ENCODE data around the gene POC1B.

The POC1B gene

DNA sequence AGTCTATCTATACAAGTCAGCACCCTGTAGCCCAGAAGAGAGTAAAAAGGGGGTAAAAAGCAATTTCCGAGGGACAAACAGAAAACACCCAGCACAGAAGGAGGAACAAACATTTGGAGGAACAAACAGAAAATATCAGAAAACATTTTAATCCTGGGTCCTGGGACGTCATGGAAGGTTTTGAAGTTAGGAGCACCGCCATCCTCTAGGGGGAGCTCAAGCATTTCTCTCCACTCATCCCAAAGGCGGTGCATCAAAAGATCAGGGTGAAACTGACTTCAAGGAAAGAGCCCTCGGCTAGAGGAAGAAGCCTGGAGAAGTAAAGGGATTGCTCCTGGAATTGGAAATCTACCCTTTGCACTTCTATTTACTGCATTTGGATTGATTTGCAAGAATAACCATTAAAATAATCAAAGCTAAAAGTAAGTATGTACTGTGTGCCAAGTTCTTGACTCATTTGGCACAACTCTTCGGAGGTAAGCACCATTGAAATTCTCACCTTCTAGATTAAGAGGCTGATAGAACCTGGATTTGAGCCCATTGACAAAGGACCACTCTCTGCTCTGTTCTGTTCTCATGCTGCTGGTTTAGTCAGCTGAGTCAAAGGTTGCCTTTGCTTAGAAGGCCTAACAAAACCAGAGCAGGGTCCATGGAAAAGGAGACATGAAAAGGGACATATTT lies 17.2 kb upstream of the POC1B start:
- no peaks in the 10 kb centered on the region for H3K36me3 ChIP-seq
- no peaks in the 10 kb centered on the region for H3K9me3 ChIP-seq
- H3K27ac ChIP-seq: no peak overlapping the region
- intact Hi-C loops (cut with DNase I; ENCODE audit: low total_unique reads): loop anchor here (5.0 kb wide), 1 partner anchor 1419 kb away; no protein-coding TSS in a partner anchor
- no peaks in the 10 kb centered on the region for H3K27me3 ChIP-seq
- DNase-seq: peak; percentile 57 to 69
- H3K4me1 ChIP-seq: peaks cover 0 to 20% (median 9%) of the 10 kb centered on the region in 4 donors
- TF ChIP-seq, protein P1, sequence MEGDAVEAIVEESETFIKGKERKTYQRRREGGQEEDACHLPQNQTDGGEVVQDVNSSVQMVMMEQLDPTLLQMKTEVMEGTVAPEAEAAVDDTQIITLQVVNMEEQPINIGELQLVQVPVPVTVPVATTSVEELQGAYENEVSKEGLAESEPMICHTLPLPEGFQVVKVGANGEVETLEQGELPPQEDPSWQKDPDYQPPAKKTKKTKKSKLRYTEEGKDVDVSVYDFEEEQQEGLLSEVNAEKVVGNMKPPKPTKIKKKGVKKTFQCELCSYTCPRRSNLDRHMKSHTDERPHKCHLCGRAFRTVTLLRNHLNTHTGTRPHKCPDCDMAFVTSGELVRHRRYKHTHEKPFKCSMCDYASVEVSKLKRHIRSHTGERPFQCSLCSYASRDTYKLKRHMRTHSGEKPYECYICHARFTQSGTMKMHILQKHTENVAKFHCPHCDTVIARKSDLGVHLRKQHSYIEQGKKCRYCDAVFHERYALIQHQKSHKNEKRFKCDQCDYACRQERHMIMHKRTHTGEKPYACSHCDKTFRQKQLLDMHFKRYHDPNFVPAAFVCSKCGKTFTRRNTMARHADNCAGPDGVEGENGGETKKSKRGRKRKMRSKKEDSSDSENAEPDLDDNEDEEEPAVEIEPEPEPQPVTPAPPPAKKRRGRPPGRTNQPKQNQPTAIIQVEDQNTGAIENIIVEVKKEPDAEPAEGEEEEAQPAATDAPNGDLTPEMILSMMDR (IDR thresholded peaks at IDR 0.05): peak; percentile 74 to 81
- no peak overlapping the region for H3K4me3 ChIP-seq

GRCh38 chr12:89542236-89542635 lies 16.4 kb upstream of the POC1B start:
- TF ChIP-seq, protein P1 (IDR thresholded peaks at IDR 0.05): no peak
- H3K36me3 ChIP-seq: no peaks in the 10 kb centered on the region
- DNase-seq: no peak
- H3K27ac ChIP-seq: no peak overlapping the region
- H3K4me1 ChIP-seq: peaks cover 0 to 20% (median 9%) of the 10 kb centered on the region in 4 donors
- intact Hi-C loops (cut with DNase I; ENCODE audit: low total_unique reads): loop anchor here (5.0 kb wide), 1 partner anchor 1420 kb away; no protein-coding TSS in a partner anchor
- H3K9me3 ChIP-seq: no peaks in the 10 kb centered on the region
- H3K27me3 ChIP-seq: no peaks in the 10 kb centered on the region
- H3K4me3 ChIP-seq: no peak overlapping the region

- TF ChIP-seq, protein P1 (IDR thresholded peaks at IDR 0.05): no peak
- Histone ChIP-seq H3K9me3 (no peaks in the 10 kb centered on the region), H3K36me3 (no peaks in the 10 kb centered on the region), H3K4me1 (peaks cover 0 to 20% (median 9%) of the 10 kb centered on the region in 4 donors), H3K4me3 (no peak overlapping the region), H3K27me3 (no peaks in the 10 kb centered on the region), H3K27ac (no peak overlapping the region)
- intact Hi-C loops (cut with DNase I; ENCODE audit: low total_unique reads): loop anchor here (5.0 kb wide), 1 partner anchor 1422 kb away; no protein-coding TSS in a partner anchor
- no peak for DNase-seq
Measured at GRCh38 chr12:89540586-89540985, 14.7 kb upstream of the POC1B start.

DNA sequence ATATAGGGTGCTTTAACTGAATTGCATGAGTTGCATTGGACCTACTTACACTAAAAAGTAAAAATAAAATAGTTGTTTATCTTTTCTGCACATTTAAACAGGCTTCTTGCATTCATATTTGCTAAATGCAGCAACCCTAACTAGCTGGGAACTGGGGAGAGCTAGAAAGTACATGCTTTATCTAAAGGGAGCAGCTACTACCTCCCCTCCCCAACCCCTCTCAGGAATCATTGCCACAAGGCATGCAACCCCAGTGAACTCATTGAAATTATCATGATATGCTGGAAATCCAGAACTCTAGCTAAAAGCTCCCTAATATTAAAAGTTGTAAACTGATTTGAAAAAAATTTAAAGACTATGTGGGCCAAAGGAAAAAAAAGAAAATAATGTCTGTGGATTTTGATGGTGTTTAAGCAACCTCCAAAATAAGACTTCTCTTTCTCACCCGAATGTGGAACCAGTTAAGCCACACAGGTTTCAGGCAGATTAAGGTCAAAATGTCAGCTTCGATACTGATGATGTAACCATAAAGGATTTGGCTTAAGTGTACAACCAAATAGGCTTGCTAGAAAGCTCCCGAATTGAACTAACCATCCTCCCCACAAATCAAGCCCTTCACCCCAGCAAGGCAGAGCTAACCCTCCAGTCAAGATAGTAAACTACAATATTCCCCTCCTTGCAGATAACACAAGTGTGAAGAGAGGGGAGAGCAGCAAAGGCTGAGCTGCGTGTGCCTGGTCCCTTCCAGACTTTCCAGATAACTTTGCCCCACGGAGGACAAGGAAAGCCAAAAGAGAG lies 13.8 kb upstream of the POC1B start:
- DNase-seq: no peak
- intact Hi-C loops (cut with DNase I; ENCODE audit: low total_unique reads): loop anchor here (5.0 kb wide), 1 partner anchor 1423 kb away; no protein-coding TSS in a partner anchor
- H3K27ac ChIP-seq: no peak overlapping the region
- H3K9me3 ChIP-seq: no peaks in the 10 kb centered on the region
- H3K36me3 ChIP-seq: no peaks in the 10 kb centered on the region
- peaks cover 0 to 12% (median 4%) of the 10 kb centered on the region in 4 donors for H3K4me1 ChIP-seq
- no peak overlapping the region for H3K4me3 ChIP-seq
- TF ChIP-seq, protein P1 (IDR thresholded peaks at IDR 0.05): no peak
- H3K27me3 ChIP-seq: no peaks in the 10 kb centered on the region

DNA sequence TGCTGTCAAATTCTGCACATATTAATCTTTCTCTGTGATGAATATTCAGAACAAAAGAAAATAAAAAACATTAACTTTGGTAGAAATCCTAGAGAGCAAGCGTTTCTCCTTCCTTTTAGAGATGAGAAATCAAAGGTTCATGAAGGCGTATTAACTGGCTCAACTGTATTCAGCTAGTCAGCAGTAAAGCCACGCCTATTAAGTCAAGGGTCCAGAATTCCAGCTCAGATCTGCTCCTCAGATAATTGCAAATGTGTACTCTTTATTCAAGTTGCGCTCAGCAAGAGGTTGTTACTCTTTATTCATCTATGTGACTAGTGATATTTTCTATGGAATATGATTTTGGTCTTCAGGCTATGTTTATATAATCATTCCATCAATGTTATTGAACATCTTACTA lies 13.1 kb upstream of the POC1B start:
- Histone ChIP-seq H3K4me3 (no peak overlapping the region), H3K4me1 (peaks cover 0 to 6% (median 2%) of the 10 kb centered on the region in 4 donors), H3K36me3 (no peaks in the 10 kb centered on the region), H3K27ac (no peak overlapping the region), H3K27me3 (no peaks in the 10 kb centered on the region), H3K9me3 (no peaks in the 10 kb centered on the region)
- TF ChIP-seq, protein P1 (IDR thresholded peaks at IDR 0.05): no peak
- no peak for DNase-seq
- intact Hi-C loops (cut with DNase I; ENCODE audit: low total_unique reads): no loop called here

All from tibial artery (tissue), 4 donors.